Smooth muscle cell of the brain vasculature (primary cell): ENCODE measurements around the gene IGFBP5.
A peak's percentile ranks its signal among the peaks of the same experiment; 100 is the strongest.

Experiments used
- DNase-seq: peaks from one replicate; pipeline ENCODE4 v3.0.0-alpha.2; 2012; ENCODE audit warnings: low read depth, low spot score

IGFBP5 gene

GRCh38 chr2:216695401-216695821 lies at the start of gene IGFBP5:
Gene IGFBP5 (minus strand): TSS chr2:216695549. CDS start chr2:216694775, 774 bp downstream.
- DNase-seq = peak; percentile 84

GRCh38 chr2:216743781-216744180 lies 48.4 kb upstream of the IGFBP5 start:
- peak; percentile 23 for DNase-seq

GRCh38 chr2:216742411-216742810 lies 47.1 kb upstream of the IGFBP5 start:
- DNase-seq = no peak

GRCh38 chr2:216741223-216741593 lies 45.9 kb upstream of the IGFBP5 start:
- DNase-seq = no peak

GRCh38 chr2:216740557-216741222 lies 45.3 kb upstream of the IGFBP5 start:
- DNase-seq = peak; percentile 21

- DNase-seq = no peak
Measured at GRCh38 chr2:216739035-216739434, 43.7 kb upstream of the IGFBP5 start.

GRCh38 chr2:216737676-216738075 lies 42.3 kb upstream of the IGFBP5 start:
- DNase-seq = no peak

- DNase-seq = no peak
Measured at GRCh38 chr2:216736326-216736725, 41.0 kb upstream of the IGFBP5 start.

GRCh38 chr2:216735668-216736067 lies 40.3 kb upstream of the IGFBP5 start:
- no peak for DNase-seq

GRCh38 chr2:216735086-216735485 lies 39.7 kb upstream of the IGFBP5 start:
- DNase-seq = no peak

- DNase-seq = no peak
Measured at GRCh38 chr2:216733046-216733445, 37.7 kb upstream of the IGFBP5 start.

GRCh38 chr2:216732334-216732733 lies 37.0 kb upstream of the IGFBP5 start:
- no peak for DNase-seq

GRCh38 chr2:216731465-216731864 lies 36.1 kb upstream of the IGFBP5 start:
- no peak for DNase-seq

- no peak for DNase-seq
Measured at GRCh38 chr2:216730871-216731270, 35.5 kb upstream of the IGFBP5 start.

GRCh38 chr2:216727346-216728122 lies 32.2 kb upstream of the IGFBP5 start:
- no peak for DNase-seq

GRCh38 chr2:216724190-216724589 lies 28.8 kb upstream of the IGFBP5 start:
- DNase-seq = no peak

GRCh38 chr2:216721141-216721540 lies 25.8 kb upstream of the IGFBP5 start:
- DNase-seq = no peak

- no peak for DNase-seq
Measured at GRCh38 chr2:216720722-216721121, 25.4 kb upstream of the IGFBP5 start.

GRCh38 chr2:216717907-216718615 lies 22.7 kb upstream of the IGFBP5 start:
- DNase-seq = no peak

GRCh38 chr2:216717491-216717901 lies 22.1 kb upstream of the IGFBP5 start:
- no peak for DNase-seq

- no peak for DNase-seq
Measured at GRCh38 chr2:216716109-216716508, 20.8 kb upstream of the IGFBP5 start.

GRCh38 chr2:216715402-216715974 lies 20.1 kb upstream of the IGFBP5 start:
- DNase-seq = no peak
